ENCODE measurements around the gene ADAD2.

ADAD2 gene

GRCh38 chr16:84241778-84242177 is 50.8 kb downstream of the ADAD2 start:
- Histone ChIP-seq H3K9ac (no peak overlapping the region), H3K4me3 (IDR thresholded peaks at IDR 0.05; ENCODE audit: insufficient read depth, low read depth, low read length) (no peak overlapping the region), H4K20me1 (ENCODE audit: insufficient read depth) (no peaks in the 10 kb centered on the region), H3K79me2 (ENCODE audit: insufficient read depth, low read depth) (no peaks in the 10 kb centered on the region), H3K4me2 (no peak overlapping the region), H3K36me3 (ENCODE audit: insufficient read depth) (no peaks in the 10 kb centered on the region), H3K27me3 (ENCODE audit: insufficient read depth, low read depth) (peaks cover 58% of the 10 kb centered on the region; the same call in 1 of the 2 replicates), H3K4me1 (ENCODE audit: low read depth, poor library complexity, severe bottlenecking) (no peaks in the 10 kb centered on the region), H3K27ac (no peak overlapping the region), H2AFZ (ENCODE audit: low read depth) (no peak overlapping the region)
- TF ChIP-seq, protein P1, sequence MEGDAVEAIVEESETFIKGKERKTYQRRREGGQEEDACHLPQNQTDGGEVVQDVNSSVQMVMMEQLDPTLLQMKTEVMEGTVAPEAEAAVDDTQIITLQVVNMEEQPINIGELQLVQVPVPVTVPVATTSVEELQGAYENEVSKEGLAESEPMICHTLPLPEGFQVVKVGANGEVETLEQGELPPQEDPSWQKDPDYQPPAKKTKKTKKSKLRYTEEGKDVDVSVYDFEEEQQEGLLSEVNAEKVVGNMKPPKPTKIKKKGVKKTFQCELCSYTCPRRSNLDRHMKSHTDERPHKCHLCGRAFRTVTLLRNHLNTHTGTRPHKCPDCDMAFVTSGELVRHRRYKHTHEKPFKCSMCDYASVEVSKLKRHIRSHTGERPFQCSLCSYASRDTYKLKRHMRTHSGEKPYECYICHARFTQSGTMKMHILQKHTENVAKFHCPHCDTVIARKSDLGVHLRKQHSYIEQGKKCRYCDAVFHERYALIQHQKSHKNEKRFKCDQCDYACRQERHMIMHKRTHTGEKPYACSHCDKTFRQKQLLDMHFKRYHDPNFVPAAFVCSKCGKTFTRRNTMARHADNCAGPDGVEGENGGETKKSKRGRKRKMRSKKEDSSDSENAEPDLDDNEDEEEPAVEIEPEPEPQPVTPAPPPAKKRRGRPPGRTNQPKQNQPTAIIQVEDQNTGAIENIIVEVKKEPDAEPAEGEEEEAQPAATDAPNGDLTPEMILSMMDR (conservative IDR thresholded peaks at IDR 0.05; ENCODE audit: low read depth, low read length), result no peak

DNA sequence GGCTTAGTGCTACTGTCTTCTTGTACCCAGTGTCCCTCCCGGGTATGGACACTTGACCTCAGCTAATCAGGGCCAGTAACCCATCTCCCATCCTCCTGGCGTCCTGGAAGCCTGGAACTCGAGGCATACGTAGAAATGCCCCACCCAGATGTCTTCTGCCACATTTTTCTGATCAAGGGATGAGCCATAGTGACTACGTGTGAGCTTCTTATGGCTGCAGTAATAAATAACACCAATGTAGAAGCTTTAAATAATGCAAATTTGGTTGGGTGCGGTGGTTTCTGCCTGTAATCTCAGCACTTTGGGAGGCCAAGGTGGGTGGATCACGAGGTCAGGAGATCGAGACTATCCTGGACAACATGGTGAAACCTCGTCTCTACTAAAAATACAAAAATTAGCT is 51.9 kb downstream of the ADAD2 start:
- no peak overlapping the region for H3K9ac ChIP-seq
- H3K79me2 ChIP-seq (ENCODE audit: insufficient read depth, low read depth), result no peaks in the 10 kb centered on the region
- H3K4me3 ChIP-seq (IDR thresholded peaks at IDR 0.05; ENCODE audit: insufficient read depth, low read depth, low read length), result no peak overlapping the region

DNA sequence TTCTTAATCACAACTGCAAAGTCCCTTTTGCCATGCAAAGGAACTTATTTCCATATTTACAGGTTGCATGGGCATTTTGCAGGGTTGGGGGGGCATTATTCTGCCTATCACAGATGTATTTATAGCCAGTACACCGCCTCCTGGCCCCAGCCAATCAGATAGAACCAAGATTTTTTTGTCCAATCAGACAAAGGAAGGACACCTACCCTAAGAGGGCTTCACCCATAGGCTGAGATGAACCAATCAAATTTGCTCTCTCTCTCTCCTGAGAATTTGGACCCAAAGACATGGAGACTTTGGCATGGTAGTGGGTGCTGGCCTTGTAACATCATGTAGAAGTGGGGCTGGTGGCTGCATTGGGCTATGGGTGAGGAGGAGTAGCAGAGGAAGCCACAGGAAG is 52.8 kb downstream of the ADAD2 start:
- Histone ChIP-seq H3K4me3 (IDR thresholded peaks at IDR 0.05; ENCODE audit: insufficient read depth, low read depth, low read length) (no peak overlapping the region), H3K9ac (no peak overlapping the region), H3K27me3 (ENCODE audit: insufficient read depth, low read depth) (peaks cover 43% of the 10 kb centered on the region; the same call in 1 of the 2 replicates), H3K4me1 (ENCODE audit: low read depth, poor library complexity, severe bottlenecking) (no peaks in the 10 kb centered on the region), H3K79me2 (ENCODE audit: insufficient read depth, low read depth) (no peaks in the 10 kb centered on the region), H3K27ac (no peak overlapping the region), H3K36me3 (ENCODE audit: insufficient read depth) (no peaks in the 10 kb centered on the region), H2AFZ (ENCODE audit: low read depth) (no peak overlapping the region), H4K20me1 (ENCODE audit: insufficient read depth) (no peaks in the 10 kb centered on the region), H3K4me2 (no peak overlapping the region)
- TF ChIP-seq, protein P1 (conservative IDR thresholded peaks at IDR 0.05; ENCODE audit: low read depth, low read length), result no peak

More for the DNA sequence above, 51.9 kb downstream of the ADAD2 start:
- TF ChIP-seq, protein P1 (conservative IDR thresholded peaks at IDR 0.05; ENCODE audit: low read depth, low read length), result no peak
- no peaks in the 10 kb centered on the region for H3K36me3 ChIP-seq (ENCODE audit: insufficient read depth)
- H3K4me2 ChIP-seq, result no peak overlapping the region
- H3K27me3 ChIP-seq (ENCODE audit: insufficient read depth, low read depth), result peaks cover 48% of the 10 kb centered on the region; the same call in 1 of the 2 replicates
- H2AFZ ChIP-seq (ENCODE audit: low read depth), result no peak overlapping the region
- H4K20me1 ChIP-seq (ENCODE audit: insufficient read depth), result no peaks in the 10 kb centered on the region
- H3K27ac ChIP-seq, result no peak overlapping the region
- no peaks in the 10 kb centered on the region for H3K4me1 ChIP-seq (ENCODE audit: low read depth, poor library complexity, severe bottlenecking)

GRCh38 chr16:84244728-84245127 is 53.8 kb downstream of the ADAD2 start:
- H3K9ac ChIP-seq, result no peak overlapping the region
- no peaks in the 10 kb centered on the region for H4K20me1 ChIP-seq (ENCODE audit: insufficient read depth)
- H3K4me3 ChIP-seq (IDR thresholded peaks at IDR 0.05; ENCODE audit: insufficient read depth, low read depth, low read length), result no peak overlapping the region
- H3K27ac ChIP-seq, result no peak overlapping the region
- H3K27me3 ChIP-seq (ENCODE audit: insufficient read depth, low read depth), result peaks cover 33% of the 10 kb centered on the region; the same call in 1 of the 2 replicates
- H3K4me1 ChIP-seq (ENCODE audit: low read depth, poor library complexity, severe bottlenecking), result no peaks in the 10 kb centered on the region
- H3K36me3 ChIP-seq (ENCODE audit: insufficient read depth), result no peaks in the 10 kb centered on the region
- H3K4me2 ChIP-seq, result no peak overlapping the region
- TF ChIP-seq, protein P1 (conservative IDR thresholded peaks at IDR 0.05; ENCODE audit: low read depth, low read length), result no peak
- no peak overlapping the region for H2AFZ ChIP-seq (ENCODE audit: low read depth)
- H3K79me2 ChIP-seq (ENCODE audit: insufficient read depth, low read depth), result no peaks in the 10 kb centered on the region
